H1 (cell line): ENCODE measurements around the gene PCED1B. TPM values are rescaled to one million over a fixed set of nuclear protein-coding genes. Genes with fewer than 3 reads are reported as not detected.
A peak's percentile ranks its signal among the peaks of the same experiment; 100 is the strongest.

ENCODE experiments used
- CTCF ChIA-PET: fragments of 300-600 bp; sonication (Branson Sonifier 250); formaldehyde crosslinking; loops from one replicate; lab custom pipeline; 2021; ENCODE audit not compliant: partially characterized antibody; lab: Charles Lee
- POLR2A ChIA-PET: fragments of 300-600 bp; sonication (Branson Sonifier 250); formaldehyde crosslinking; loops from one replicate; lab custom pipeline; 2021; ENCODE audit warnings: inconsistent platforms; ENCODE audit not compliant: partially characterized antibody; lab: Charles Lee
- DNase-seq, 2 experiments: peaks; one replicate each; pipeline versions ENCODE4 v3.0.0 to v3.0.0-alpha.2; 2010 to 2022; ENCODE audit warnings: low spot score in 2 of 2, low read depth in 1 of 2, mixed read lengths in 1 of 2
- FAIRE-seq: peaks from 2 replicates; lab custom pipeline; 2011; peaks lifted over from hg19 to GRCh38; lab: Jason Lieb, UNC
- H2AFZ ChIP-seq: 2 replicates; pipeline ENCODE4 v1.8.1; 2012; ENCODE audit warnings: low read length, inconsistent platforms
- H2AK5ac ChIP-seq: 2 replicates; pipeline ENCODE4 v1.6.1; 2013; ENCODE audit warnings: low read depth, low read length
- H2BK120ac ChIP-seq: replicated peaks from 2 replicates; pipeline ENCODE3; 2013; ENCODE audit warnings: low read depth, low read length, inconsistent platforms
- H2BK12ac ChIP-seq: 2 replicates; pipeline ENCODE4 v1.6.1; 2013; ENCODE audit warnings: low read depth, low read length
- H2BK15ac ChIP-seq: 2 replicates; pipeline ENCODE4 v1.6.1; 2013; ENCODE audit warnings: low read length
- H2BK20ac ChIP-seq: 2 replicates; pipeline ENCODE4 v1.6.1; 2013; ENCODE audit warnings: low read length
- H2BK5ac ChIP-seq: 2 replicates; pipeline ENCODE4 v1.6.1; 2013; ENCODE audit warnings: low read depth, low read length
- H3K14ac ChIP-seq: 2 replicates; pipeline ENCODE4 v1.6.1; 2013; ENCODE audit warnings: inconsistent platforms; ENCODE audit not compliant: insufficient read length
- H3K18ac ChIP-seq: 2 replicates; pipeline ENCODE4 v1.6.1; 2013; ENCODE audit warnings: low read length; ENCODE audit errors: extremely low read depth
- H3K23ac ChIP-seq: 2 replicates; pipeline ENCODE4 v1.6.1; 2013; ENCODE audit warnings: inconsistent platforms; ENCODE audit not compliant: insufficient read length
- H3K23me2 ChIP-seq: 2 replicates; pipeline ENCODE4 v1.6.1; 2013; ENCODE audit warnings: low read depth, low read length
- H3K27ac ChIP-seq: 2 replicates; pipeline ENCODE4 v1.6.1; 2011; ENCODE audit warnings: low read depth, low read length, inconsistent platforms
- H3K27me3 ChIP-seq, 4 experiments: replicated peaks in 1 of 4; 1 replicate in 1 of 4; 2 replicates in 3 of 4; pipeline versions ENCODE4 v1.6.1 to v1.8.1; 2011 to 2013; ENCODE audit warnings: low read length in 3 of 4, mild to moderate bottlenecking in 3 of 4, inconsistent platforms in 2 of 4, mixed read lengths in 2 of 4, moderate library complexity in 1 of 4; ENCODE audit not compliant: control insufficient read depth in 3 of 4, insufficient read depth in 3 of 4; ENCODE audit errors: extremely low read depth in 1 of 4
- H3K36me3 ChIP-seq, 4 experiments: 2 replicates each; pipeline versions ENCODE4 v1.6.1 to v1.8.1; 2011 to 2013; ENCODE audit warnings: mild to moderate bottlenecking in 4 of 4, low read length in 3 of 4, moderate library complexity in 2 of 4, control low read depth in 1 of 4, inconsistent platforms in 1 of 4; ENCODE audit not compliant: insufficient read depth in 4 of 4, control insufficient read depth in 2 of 4
- H3K4ac ChIP-seq: replicated peaks from 2 replicates; pipeline ENCODE3; 2013; ENCODE audit warnings: low read length, low read depth, mixed read lengths, inconsistent platforms; ENCODE audit not compliant: insufficient read length
- H3K4me1 ChIP-seq, 4 experiments: replicated peaks in 1 of 4; 1 replicate in 1 of 4; 2 replicates in 3 of 4; pipeline versions ENCODE4 v1.6.1 to v1.8.1; 2011 to 2013; ENCODE audit warnings: low read length in 3 of 4, inconsistent platforms in 2 of 4, mixed read lengths in 1 of 4; ENCODE audit not compliant: insufficient read depth in 4 of 4, control insufficient read depth in 3 of 4
- H3K4me2 ChIP-seq, 2 experiments: 2 replicates each; pipeline versions ENCODE4 v1.6.1 to v1.8.1; 2011 to 2013; ENCODE audit warnings: low read depth in 2 of 2, low read length in 2 of 2, control low read depth in 1 of 2, inconsistent platforms in 1 of 2, mild to moderate bottlenecking in 1 of 2; ENCODE audit not compliant: insufficient read depth in 1 of 2
- H3K4me3 ChIP-seq, 4 experiments: fragments of 200-600, 300-600 bp in 1 of 4; sonication (generic), shearing (Covaris generic), sonication (Bioruptor Twin) in 1 of 4; 2 replicates each; pipeline versions ENCODE4 v1.5.1 to v1.8.1; 2011 to 2016; ENCODE audit warnings: low read length in 4 of 4, low read depth in 3 of 4, control low read depth in 2 of 4, inconsistent platforms in 2 of 4, mild to moderate bottlenecking in 2 of 4, mixed read lengths in 1 of 4, moderate library complexity in 1 of 4; ENCODE audit not compliant: insufficient read depth in 2 of 4; ENCODE audit errors: extremely low read depth in 1 of 4
- H3K56ac ChIP-seq: replicated peaks from 2 replicates; pipeline ENCODE3; 2013; ENCODE audit warnings: low read depth, mild to moderate bottlenecking, mixed read lengths, low read length, inconsistent platforms; ENCODE audit not compliant: insufficient read length
- H3K79me1 ChIP-seq: 2 replicates; pipeline ENCODE4 v1.6.1; 2013; ENCODE audit warnings: low read depth, low read length, control low read depth
- H3K79me2 ChIP-seq, 2 experiments: 2 replicates each; pipeline versions ENCODE4 v1.6.1 to v1.8.1; 2012 to 2013; ENCODE audit warnings: low read length in 2 of 2, mild to moderate bottlenecking in 2 of 2, inconsistent platforms in 1 of 2; ENCODE audit not compliant: insufficient read depth in 2 of 2, control insufficient read depth in 1 of 2
- H3K9ac ChIP-seq, 4 experiments: replicated peaks in 1 of 4; 1 replicate in 1 of 4; 2 replicates in 3 of 4; pipeline versions ENCODE4 v1.6.1 to v1.8.1; 2011 to 2013; ENCODE audit warnings: low read depth in 3 of 4, low read length in 3 of 4, control low read depth in 2 of 4, mild to moderate bottlenecking in 2 of 4, moderate library complexity in 2 of 4, inconsistent platforms in 1 of 4; ENCODE audit errors: extremely low read depth in 1 of 4
- H3K9me3 ChIP-seq, 2 experiments: 2 replicates each; pipeline versions ENCODE4 v1.6.1 to v1.8.1; 2012 to 2013; ENCODE audit warnings: mild to moderate bottlenecking in 2 of 2, moderate library complexity in 2 of 2, control low read depth in 1 of 2, inconsistent platforms in 1 of 2, low read depth in 1 of 2, low read length in 1 of 2, mixed read lengths in 1 of 2; ENCODE audit not compliant: insufficient read depth in 2 of 2
- H4K20me1 ChIP-seq, 2 experiments: replicated peaks in 1 of 2; 2 replicates each; pipeline versions ENCODE3 to v1.8.1; 2011 to 2013; ENCODE audit warnings: inconsistent platforms in 2 of 2, low read length in 2 of 2, mild to moderate bottlenecking in 1 of 2; ENCODE audit not compliant: insufficient read depth in 2 of 2, control insufficient read depth in 1 of 2
- H4K5ac ChIP-seq: 2 replicates; pipeline ENCODE4 v1.6.1; 2013; ENCODE audit warnings: low read length, low read depth, mixed read lengths, inconsistent platforms; ENCODE audit not compliant: insufficient read length
- H4K8ac ChIP-seq: 2 replicates; pipeline ENCODE4 v1.8.0; 2013; ENCODE audit warnings: mild to moderate bottlenecking, moderate library complexity, low read length, inconsistent platforms; ENCODE audit not compliant: insufficient read depth; ENCODE audit errors: extremely low read depth
- H4K91ac ChIP-seq: replicated peaks from 2 replicates; pipeline ENCODE3; 2013; ENCODE audit warnings: low read length, mixed read lengths, inconsistent platforms; ENCODE audit not compliant: insufficient read length
- ATF2 ChIP-seq: IDR thresholded peaks from 2 replicates; pipeline ENCODE4 v1.6.1; 2012; ENCODE audit warnings: low read length, inconsistent platforms
- ATF3 ChIP-seq: IDR thresholded peaks from 2 replicates; pipeline ENCODE4 v1.6.1; 2011; ENCODE audit warnings: low read depth, mild to moderate bottlenecking, low read length; ENCODE audit not compliant: insufficient read depth
- BRCA1 ChIP-seq: IDR thresholded peaks from 2 replicates; pipeline ENCODE4 v1.6.1; 2012; ENCODE audit warnings: low read depth, low read length, improper control_type of control experiment
- CREB1 ChIP-seq: IDR thresholded peaks from 2 replicates; pipeline ENCODE4 v1.6.1; 2012; ENCODE audit warnings: inconsistent platforms
- CTBP2 ChIP-seq: IDR thresholded peaks from 2 replicates; pipeline ENCODE4 v1.7.0; 2011; ENCODE audit warnings: borderline replicate concordance, mild to moderate bottlenecking, moderate library complexity, mixed read lengths, low read length; ENCODE audit not compliant: insufficient read depth, insufficient read length
- FOSL1 ChIP-seq: IDR thresholded peaks from 2 replicates; pipeline ENCODE4 v1.6.1; 2011; ENCODE audit warnings: mild to moderate bottlenecking, low read depth, low read length, moderate library complexity; ENCODE audit not compliant: insufficient read depth
- RXRA ChIP-seq: IDR thresholded peaks from 2 replicates; pipeline ENCODE4 v1.6.1; 2011; ENCODE audit warnings: low read depth, mild to moderate bottlenecking, low read length, moderate library complexity; ENCODE audit not compliant: insufficient read depth
- SAP30 ChIP-seq: fragments of 300-600 bp; sonication (generic); IDR thresholded peaks from 2 replicates; pipeline ENCODE4 v1.7.1; 2012; ENCODE audit warnings: low read length, moderate library complexity, mild to moderate bottlenecking, inconsistent platforms; ENCODE audit not compliant: insufficient read depth, insufficient replicate concordance
- SIRT6 ChIP-seq: IDR thresholded peaks from one replicate; pipeline ENCODE4 v1.7.1; 2012; ENCODE audit warnings: low read length, inconsistent platforms
- TBP ChIP-seq: IDR thresholded peaks from 2 replicates; pipeline ENCODE4 v1.6.1; 2011; ENCODE audit warnings: low read depth, low read length, improper control_type of control experiment
- polyA plus RNA-seq, 7 experiments: library from polyadenylated mRNA; depleted of rRNA in 3 of 7; stranded (reverse) in 5 of 7; unstranded in 2 of 7; fragments of >200 nt in 5 of 7; fragments of 200-250 nt in 2 of 7; gene quantifications; 1 replicate in 5 of 7; 2 replicates in 1 of 7; 4 replicates in 1 of 7; pipeline versions ENCODE4 v1.2.1 to v1.2.3, GENCODE V29; 2011 to 2013; ENCODE audit warnings: missing spikeins in 2 of 7, mixed read lengths in 2 of 7
- total RNA-seq: library from RNA; stranded (reverse); fragmentation: NEBNext Ultra II Directional; extraction: Animal tissue kit (Norgen Biotek cat#: 25700); gene quantifications from 2 replicates; pipeline ENCODE4 v1.2.1, GENCODE V29; 2021

The PCED1B gene
- total and polyA plus RNA-seq, 2 of the 8 experiments (the other 6 are each of a cell fraction or from before 2014, with no cell fraction given) = 4.7 to 5.4 TPM

- ChIA-PET POLR2A (no interaction called here), CTCF (no interaction called here)
- H3K79me2 ChIP-seq = no peaks in the 10 kb centered on the region
- H4K91ac ChIP-seq = no peak overlapping the region
- H3K18ac ChIP-seq = no peak overlapping the region
- no peak overlapping the region for H2AK5ac ChIP-seq
- no peaks in the 10 kb centered on the region for H3K4me1 ChIP-seq
- no peak overlapping the region for H3K23ac ChIP-seq
- no peaks in the 10 kb centered on the region for H3K23me2 ChIP-seq
- peak overlapping the region; percentile 2; the same call in 1 of the 2 replicates for H2AFZ ChIP-seq
- no peak overlapping the region for H2BK15ac ChIP-seq
- no peak overlapping the region for H4K8ac ChIP-seq
- no peak overlapping the region for H3K9ac ChIP-seq
- no peaks in the 10 kb centered on the region for H3K27me3 ChIP-seq
- no peak overlapping the region for H3K4ac ChIP-seq
- DNase-seq (no peak), FAIRE-seq (no peak)
- H2BK20ac ChIP-seq = no peak overlapping the region
- no peak overlapping the region for H3K4me2 ChIP-seq
- H3K36me3 ChIP-seq = no peaks in the 10 kb centered on the region
- no peaks in the 10 kb centered on the region for H3K9me3 ChIP-seq
- H4K20me1 ChIP-seq = no peaks in the 10 kb centered on the region
- H3K27ac ChIP-seq = no peak overlapping the region
- H3K56ac ChIP-seq = no peak overlapping the region
- H3K14ac ChIP-seq = no peak overlapping the region
- H3K4me3 ChIP-seq = no peak overlapping the region
- no peak overlapping the region for H2BK120ac ChIP-seq
- H4K5ac ChIP-seq = no peak overlapping the region
- H2BK5ac ChIP-seq = no peak overlapping the region
- H3K79me1 ChIP-seq = no peaks in the 10 kb centered on the region
- H2BK12ac ChIP-seq = no peak overlapping the region
- TF ChIP-seq ATF3 = no peak
- no peak for TF ChIP-seq TBP
- TF ChIP-seq SAP30 = no peak
- no peak for TF ChIP-seq BRCA1
- no peak for TF ChIP-seq ATF2
- no peak for TF ChIP-seq SIRT6
- TF ChIP-seq CREB1 = no peak
- no peak for TF ChIP-seq RXRA
- TF ChIP-seq FOSL1 = no peak
- no peak for TF ChIP-seq CTBP2
These were observed 84.7 kb downstream of the PCED1B start for GRCh38 chr12:47164116-47164515.
